Left cardiac atrium (tissue), 4 donors: Measurements from ENCODE around the gene MAX. TPM values are rescaled to one million over a fixed set of nuclear protein-coding genes. Genes with fewer than 3 reads are reported as not detected.
A peak's percentile ranks its signal among the peaks of the same experiment; 100 is the strongest.
"Not testable (repeated sequence)": the region's sequence is repeated elsewhere in the genome, so short reads cannot be mapped to it uniquely, and the experiment has no call there.

Experiments
- ATAC-seq, 2 donors: fragments of 200-7000 bp; cut with Tn5 transposase; one replicate each; pipeline ENCODE4 v1.9.1; 2020; ENCODE audit warnings: mild to moderate bottlenecking in 2 of 2, moderate library complexity in 2 of 2
- DNase-seq: peaks from one replicate; pipeline ENCODE4 v3.0.0-alpha.2; 2020
- intact Hi-C, 2 donors: fragments of 100-400 bp; cut with DNase I; formaldehyde crosslinking; loops; one replicate each; pipeline versions ENCODE4 v1.14.1 to v1.15.1; 2022 to 2023
- total RNA-seq, 2 donors: library from RNA; stranded (reverse); fragmentation: NEBNext Ultra II Directional; extraction: Animal tissue kit (Norgen Biotek cat#: 25700); gene quantifications; one replicate each; pipeline ENCODE4 v1.2.1, GENCODE V29; 2021
- donor health status: DM: no; HTN: yes; CAD: no.
- donor health status: DM: no; HTN: yes; CAD: no; lungs with severe emphysema.
- donor health status: DM: yes; HTN: yes; CAD: no.
- donor health status: Dilated cardiomyopathy.

MAX gene
- total RNA-seq, 2 donors from 2014 or later = 71.1 to 81.1 TPM

GRCh38 chr14:65107200-65107599 is 4.9 kb upstream of the MAX start:
- ATAC-seq = no peak
- intact Hi-C loops = no loop called here
- DNase-seq = no peak

- ATAC-seq = no peak
- no peak for DNase-seq
- intact Hi-C loops = no loop called here
These were observed 4.4 kb upstream of the MAX start for GRCh38 chr14:65106736-65107135.

- intact Hi-C loops = no loop called here
- ATAC-seq (no peak), DNase-seq (no peak)
These were observed 4.0 kb upstream of the MAX start for GRCh38 chr14:65106316-65106715.

DNA sequence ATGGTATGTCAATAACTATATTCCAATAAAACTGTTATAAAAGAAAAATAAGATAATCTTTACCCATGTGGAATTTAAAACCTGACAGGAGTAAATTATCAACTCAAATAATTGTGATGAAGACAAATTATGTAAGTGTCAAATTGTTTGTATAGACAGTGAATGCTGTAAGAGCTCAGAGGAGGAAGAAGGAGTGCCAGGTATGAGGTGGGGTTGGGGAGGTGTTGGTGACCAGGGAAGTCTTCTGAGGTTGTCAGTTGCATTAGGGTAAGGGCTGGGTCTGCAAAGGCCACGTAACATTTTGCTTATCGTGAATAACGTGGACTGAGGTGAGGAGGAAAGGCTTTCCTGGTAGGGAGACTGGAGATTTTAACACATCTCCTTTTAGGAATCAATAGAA is 2.5 kb upstream of the MAX start:
- ATAC-seq (no peak), DNase-seq (no peak)
- intact Hi-C loops = no loop called here

GRCh38 chr14:65103150-65103760 is 938 bp upstream of the MAX start:
- intact Hi-C loops = no loop called here
- no peak for DNase-seq
- ATAC-seq = no peak

- DNase-seq (peak; percentile 37), ATAC-seq (peak; percentile 14 to 35)
- intact Hi-C loops = no loop called here
These were observed 481 bp downstream of the MAX start for GRCh38 chr14:65101631-65102440.

GRCh38 chr14:65100922-65101541 is 1.3 kb downstream of the MAX start:
- no peak for DNase-seq
- ATAC-seq = no peak
- intact Hi-C loops = no loop called here

GRCh38 chr14:65098586-65098985 is 3.7 kb downstream of the MAX start:
- ATAC-seq = no peak
- intact Hi-C loops = no loop called here
- DNase-seq = no peak

- DNase-seq = no peak
- peak; percentile 28 to 57 for ATAC-seq
- intact Hi-C loops = no loop called here
These were observed 5.8 kb downstream of the MAX start for GRCh38 chr14:65096323-65097089.

GRCh38 chr14:65095633-65096205 is 6.6 kb downstream of the MAX start:
- intact Hi-C loops = no loop called here
- ATAC-seq = peak; percentile 79 to 92

GRCh38 chr14:65092349-65092748 is 10.0 kb downstream of the MAX start:
- intact Hi-C loops = no loop called here
- DNase-seq (no peak), ATAC-seq (no peak)

More at GRCh38 chr14:65095633-65096205, 6.6 kb downstream of the MAX start:
- peak; percentile 54 for DNase-seq

- ATAC-seq, intact Hi-C loops, DNase-seq: not testable (repeated sequence)
These were observed 14.5 kb downstream of the MAX start for GRCh38 chr14:65087835-65088234.

DNA sequence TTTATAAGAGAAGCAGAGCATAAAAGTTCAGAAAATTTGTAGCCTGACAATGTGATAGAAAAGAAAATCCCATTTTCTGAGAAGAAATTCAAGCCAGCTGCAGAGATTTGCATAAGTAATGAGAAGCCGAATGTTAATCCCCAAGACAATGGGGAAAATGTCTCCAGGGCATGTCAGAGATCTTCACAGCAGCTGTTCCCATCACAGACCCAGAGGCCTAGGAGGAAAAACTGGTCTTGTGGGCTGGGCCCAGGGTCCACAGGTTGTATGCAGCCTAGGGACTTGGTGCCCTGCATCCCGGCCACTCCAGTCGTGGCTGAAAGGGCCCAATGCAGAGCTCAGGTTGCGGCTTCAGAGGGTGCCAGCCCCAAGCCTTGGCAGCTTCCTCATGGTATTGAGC is 15.6 kb downstream of the MAX start:
- ATAC-seq, intact Hi-C loops, DNase-seq: not testable (repeated sequence)

- intact Hi-C loops = no loop called here
- DNase-seq = no peak
- no peak for ATAC-seq
These were observed 17.5 kb downstream of the MAX start for GRCh38 chr14:65084554-65085505.

- intact Hi-C loops = no loop called here
- ATAC-seq (no peak), DNase-seq (no peak)
These were observed 19.4 kb downstream of the MAX start for GRCh38 chr14:65082930-65083329.

DNA sequence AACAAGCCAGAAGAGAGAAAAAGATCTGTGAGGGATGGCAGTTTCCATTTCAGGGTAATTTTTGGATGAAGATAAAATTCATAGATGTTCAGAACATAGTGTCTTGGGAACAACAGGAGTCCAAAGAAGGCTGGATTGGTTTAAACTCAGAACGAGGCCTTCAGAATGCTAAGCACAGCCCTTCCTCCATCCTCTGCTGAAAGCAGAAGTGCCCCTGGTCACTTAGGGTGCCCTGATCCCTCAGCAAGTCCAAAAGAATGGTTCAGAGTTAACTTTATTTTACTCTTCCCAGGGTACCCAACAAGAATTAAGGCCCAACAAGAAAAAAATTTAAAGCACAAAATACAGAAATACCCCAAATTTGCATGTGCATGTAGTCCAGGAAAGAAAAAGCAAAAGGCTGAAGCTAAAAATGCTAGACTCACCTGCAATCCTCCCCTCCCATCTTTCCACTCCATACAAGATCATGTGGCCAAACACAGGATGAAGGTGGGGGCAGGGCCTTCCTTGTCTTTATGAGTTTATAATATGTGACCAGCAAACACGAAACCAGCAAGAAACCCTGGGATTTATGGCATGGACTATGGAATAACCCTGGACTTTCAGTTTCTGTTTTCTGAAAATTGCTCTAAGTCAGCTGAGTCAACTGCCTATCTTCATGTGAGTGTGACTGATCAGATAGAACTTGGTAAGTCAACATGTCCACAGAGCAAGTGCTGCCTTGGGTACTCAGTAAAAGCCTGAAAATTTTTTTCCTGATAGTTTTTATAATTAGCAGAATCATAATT is 21.2 kb downstream of the MAX start:
- ATAC-seq (peak in 1 of 2 donors; percentile 26), DNase-seq (no peak)
- intact Hi-C loops = no loop called here

DNA sequence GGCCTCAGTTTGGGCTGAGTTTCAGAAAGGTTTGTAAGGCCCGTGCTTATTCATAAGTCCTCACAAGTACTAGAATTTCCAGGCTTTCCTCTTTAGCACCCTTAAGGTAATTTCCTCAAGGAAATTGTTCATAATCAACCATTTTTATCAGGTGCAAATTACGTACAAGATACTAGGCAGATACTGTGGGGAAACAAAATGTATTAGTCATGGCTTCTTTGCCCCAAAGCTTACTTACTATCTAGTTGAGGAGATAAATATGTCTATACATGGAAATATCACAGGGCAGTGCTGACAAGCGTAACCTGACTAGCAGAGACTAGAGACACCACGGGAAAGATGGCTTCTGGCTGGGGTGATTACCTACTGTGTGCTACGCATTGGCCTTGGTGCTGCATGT is 22.5 kb downstream of the MAX start:
- DNase-seq (no peak), ATAC-seq (no peak)
- intact Hi-C loops = no loop called here
